ENCODE data around the gene GJA1.

Gene GJA1

GRCh38 chr6:121482751-121483150 lies 47.3 kb downstream of the GJA1 start:
- DNase-seq (ENCODE audit: low spot score) = no peak

- DNase-seq (ENCODE audit: low spot score) = no peak
These were observed 49.9 kb downstream of the GJA1 start for GRCh38 chr6:121485359-121485811.

DNA sequence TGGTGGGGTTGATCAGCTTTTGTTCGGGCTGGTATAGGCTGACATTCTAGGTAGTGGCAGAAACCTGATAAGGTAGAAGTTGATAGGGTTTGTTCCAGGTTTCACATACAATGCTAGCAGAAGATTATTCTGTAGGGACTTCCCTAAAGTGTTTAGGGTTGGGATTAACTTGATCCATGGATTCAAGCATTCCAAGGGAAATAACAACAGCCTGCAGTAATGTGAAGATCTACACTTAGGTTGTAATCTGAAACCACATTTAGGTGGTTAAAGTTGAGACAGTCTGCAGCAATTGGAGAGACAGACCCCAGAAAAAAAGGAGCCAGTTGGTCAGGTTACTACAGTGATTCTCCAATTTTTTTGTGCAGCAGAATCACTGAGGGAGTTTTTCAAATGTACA lies 56.1 kb downstream of the GJA1 start:
- DNase-seq (ENCODE audit: low spot score) = no peak

GRCh38 chr6:121492536-121492935 lies 57.1 kb downstream of the GJA1 start:
- DNase-seq (ENCODE audit: low spot score) = no peak

- no peak for DNase-seq (ENCODE audit: low spot score)
These were observed 62.5 kb downstream of the GJA1 start for GRCh38 chr6:121497970-121498375.

DNA sequence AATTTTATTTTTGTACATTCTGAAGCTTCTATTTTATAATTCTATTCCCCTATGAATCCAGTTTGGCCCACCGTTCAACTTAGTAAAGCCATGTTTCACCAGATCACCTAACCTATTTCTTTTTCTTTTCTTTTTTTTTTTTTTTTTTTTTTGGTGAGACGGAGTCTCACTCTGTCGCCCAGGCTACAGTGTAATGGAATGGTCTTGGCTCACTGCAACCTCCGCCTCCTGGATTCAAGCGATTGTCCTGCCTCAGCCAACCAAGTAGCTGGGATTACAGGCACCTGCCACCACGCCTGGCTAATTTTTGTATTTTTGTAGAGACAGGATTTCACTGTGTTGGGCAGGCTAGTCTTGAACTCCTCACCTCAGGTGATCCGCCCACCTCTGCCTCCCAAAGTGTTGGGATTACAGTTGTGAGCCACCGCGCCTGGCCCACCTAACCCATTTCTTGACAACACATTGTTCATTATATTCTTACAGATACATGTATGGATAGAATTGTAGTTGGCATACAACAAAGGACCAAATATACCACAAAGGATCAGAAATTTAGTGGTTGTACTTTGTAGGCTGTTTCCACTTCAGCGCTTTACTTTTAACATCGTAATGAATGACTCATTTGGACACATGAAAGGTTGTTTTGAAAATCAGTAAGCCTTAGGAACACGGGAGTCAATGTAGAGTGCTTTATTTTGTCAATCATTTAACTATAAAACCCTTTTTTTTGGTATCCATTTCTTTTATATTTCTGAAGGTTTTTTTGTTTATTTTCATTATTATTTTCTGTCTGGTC lies 63.2 kb downstream of the GJA1 start:
- DNase-seq (ENCODE audit: low spot score) = no peak
